Measurements from ENCODE around the gene ZNF354B. TPM values are rescaled to one million over a fixed set of nuclear protein-coding genes. Genes with fewer than 3 reads are reported as not detected.

The ZNF354B gene
- total RNA-seq, 1 experiment from 2014 or later: 11.6 TPM

- DNase-seq (ENCODE audit: low read depth, low spot score) (no peak), ATAC-seq (no peak)
- Histone ChIP-seq H3K4me2 (ENCODE audit: low read length) (no peak overlapping the region), H3K9me2 (ENCODE audit: insufficient read depth) (no peaks in the 10 kb centered on the region), H3K4me3 (replicated peaks in 1 of 2; ENCODE audit: low read depth in 1 of 2, low read length in 2 of 2) (no peak overlapping the region), H4K20me1 (ENCODE audit: insufficient read depth) (no peaks in the 10 kb centered on the region), H3K9ac (ENCODE audit: low read length) (no peak overlapping the region), H3K9me3 (ENCODE audit: control insufficient read depth in 1 of 2, insufficient read depth in 1 of 2, low read depth in 1 of 2, low read length in 2 of 2) (peaks cover 4 to 12% of the 10 kb centered on the region in 2 experiments; a peak in 2 of 4 replicates), H3K79me2 (ENCODE audit: insufficient read depth, low read length) (no peaks in the 10 kb centered on the region), H3K36me3 (ENCODE audit: control insufficient read depth in 1 of 2, insufficient read depth in 2 of 2, low read length in 2 of 2) (no peaks in the 10 kb centered on the region), H3K27ac (ENCODE audit: low read depth, low read length) (no peak overlapping the region), H3K27me3 (ENCODE audit: insufficient read depth, low read length) (no peaks in the 10 kb centered on the region), H2AFZ (ENCODE audit: low read depth, low read length, poor library complexity, severe bottlenecking) (no peak overlapping the region), H3K4me1 (ENCODE audit: control insufficient read depth in 1 of 2, insufficient read depth in 2 of 2, low read length in 2 of 2) (no peaks in the 10 kb centered on the region)
- RAD21 ChIA-PET (ENCODE audit: low non-redundant PET in 1 of 2, low total read pairs in 2 of 2, uncharacterized antibody in 2 of 2, unreplicated experiment in 2 of 2): no interaction called here
- TF ChIP-seq ZNF274 (IDR thresholded peaks at IDR 0.05; ENCODE audit: low read depth, low read length) (no peak), SIN3A (IDR thresholded peaks at IDR 0.05; ENCODE audit: low read depth) (no peak), CTCF (IDR thresholded peaks at IDR 0.05 in 2 of 3, conservative IDR thresholded peaks at IDR 0.05 in 1 of 3; ENCODE audit: borderline replicate concordance in 1 of 3, insufficient read depth in 1 of 3, low read depth in 2 of 3, low read length in 2 of 3) (no peak), EZH2 (IDR thresholded peaks at IDR 0.05) (no peak), CBX3 (IDR thresholded peaks at IDR 0.05; ENCODE audit: low read depth) (no peak), CEBPB (IDR thresholded peaks at IDR 0.05; ENCODE audit: low read depth) (no peak), EGR1 (IDR thresholded peaks at IDR 0.05; ENCODE audit: low read depth) (no peak), POLR2A (IDR thresholded peaks at IDR 0.05; ENCODE audit: borderline replicate concordance, extremely low read depth, insufficient read depth, insufficient read length) (no peak), FOSL1 (IDR thresholded peaks at IDR 0.05; ENCODE audit: low read depth) (no peak), RAD21 (IDR thresholded peaks at IDR 0.05; ENCODE audit: low read depth) (no peak), ZFX (IDR thresholded peaks at IDR 0.05) (no peak), SP1 (IDR thresholded peaks at IDR 0.05; ENCODE audit: low read depth) (no peak), ATF3 (IDR thresholded peaks at IDR 0.05) (no peak), JUND (IDR thresholded peaks at IDR 0.05) (no peak), POLR2AphosphoS5 (IDR thresholded peaks at IDR 0.05; ENCODE audit: low read depth, low read length) (no peak), SRF (IDR thresholded peaks at IDR 0.05; ENCODE audit: low read depth) (no peak), REST (IDR thresholded peaks at IDR 0.05; ENCODE audit: low read depth) (no peak), MAX (IDR thresholded peaks at IDR 0.05) (no peak)
- intact Hi-C loops (cut with micrococcal nuclease): no loop called here
- CTCF ChIA-PET: no interaction called here
- POLR2A ChIA-PET: no interaction called here
- no TSS peak for BruUV-seq (replicated peaks)
Measured at GRCh38 chr5:178902849-178903248, 43.1 kb downstream of the ZNF354B start.
